ENCODE measurements around the gene MAGI2.

GRCh38 chr7:79281426-79281825 is 172.0 kb downstream of the MAGI2 start:
- no peak for TF ChIP-seq CTCF (IDR thresholded peaks at IDR 0.05; ENCODE audit: insufficient read depth, low read length, poor library complexity, severe bottlenecking)
- no peak for TF ChIP-seq EZH2phosphoT487 (conservative IDR thresholded peaks at IDR 0.05; ENCODE audit: low read length)
